HepG2 (cell line): Measurements from ENCODE around the gene CACNB4. TPM values are rescaled to one million over a fixed set of nuclear protein-coding genes. Genes with fewer than 3 reads are reported as not detected.

Source experiments
- ASH2L ChIP-seq: fragments of 300-600, 200-600 bp; sonication (generic); IDR thresholded peaks from 2 replicates; pipeline ENCODE4 v1.7.0; 2017; ENCODE audit warnings: low read depth, mild to moderate bottlenecking, moderate library complexity, mixed read lengths, low read length; ENCODE audit not compliant: insufficient read length
- CEBPZ ChIP-seq: IDR thresholded peaks from 2 replicates; pipeline ENCODE4 v1.6.1; 2012; ENCODE audit warnings: low read length, improper control_type of control experiment
- FOXK1 ChIP-seq: sonication (generic); formaldehyde crosslinking; IDR thresholded peaks from 2 replicates; pipeline ENCODE4 v1.4.0; 2020; ENCODE audit warnings: low read depth, missing genetic modification reagents, borderline replicate concordance
- FOXP4 ChIP-seq: sonication (generic); formaldehyde crosslinking; IDR thresholded peaks from 2 replicates; pipeline ENCODE4 v1.4.0; 2020; ENCODE audit warnings: missing genetic modification reagents
- GATAD2A ChIP-seq: IDR thresholded peaks from 2 replicates; pipeline ENCODE4 v1.6.1; 2016
- HOMEZ ChIP-seq: IDR thresholded peaks from 2 replicates; pipeline ENCODE4 v1.6.1; 2016; ENCODE audit warnings: low read depth
- KAT8 ChIP-seq: IDR thresholded peaks from 2 replicates; pipeline ENCODE4 v1.6.1; 2016; ENCODE audit warnings: missing genetic modification reagents, missing compliant biosample characterization
- MIXL1 ChIP-seq: IDR thresholded peaks from 2 replicates; pipeline ENCODE4 v1.6.1; 2016
- NCOA2 ChIP-seq: sonication (generic); formaldehyde crosslinking; IDR thresholded peaks from 2 replicates; pipeline ENCODE4 v1.8.0; 2022; ENCODE audit warnings: inconsistent platforms
- SALL1 ChIP-seq: sonication (generic); formaldehyde crosslinking; IDR thresholded peaks from 2 replicates; pipeline ENCODE4 v1.8.0; 2022; ENCODE audit warnings: mild to moderate bottlenecking, missing genetic modification reagents
- SKIL ChIP-seq: sonication (generic); formaldehyde crosslinking; IDR thresholded peaks from 2 replicates; pipeline ENCODE4 v1.8.0; 2022; ENCODE audit warnings: missing genetic modification reagents, mild to moderate bottlenecking, moderate library complexity, borderline replicate concordance
- SMC3 ChIP-seq: IDR thresholded peaks from 2 replicates; pipeline ENCODE4 v1.6.1; 2011; ENCODE audit warnings: low read length, improper control_type of control experiment
- SNRNP70 ChIP-seq: fragments of 200-400 bp; formaldehyde crosslinking; IDR thresholded peaks from 2 replicates; pipeline ENCODE4 v1.6.1; 2017; ENCODE audit warnings: mild to moderate bottlenecking, low read depth, low read length, moderate library complexity
- SOX5 ChIP-seq: IDR thresholded peaks from 2 replicates; pipeline ENCODE4 v1.6.1; 2016; ENCODE audit warnings: borderline replicate concordance
- TOE1 ChIP-seq: sonication (generic); formaldehyde crosslinking; IDR thresholded peaks from 2 replicates; pipeline ENCODE4 v1.4.0; 2020; ENCODE audit warnings: mild to moderate bottlenecking, missing genetic modification reagents
- YEATS2 ChIP-seq: sonication (generic); formaldehyde crosslinking; IDR thresholded peaks from 2 replicates; pipeline ENCODE4 v1.4.0; 2020; ENCODE audit warnings: missing genetic modification reagents, borderline replicate concordance
- ZBTB25 ChIP-seq: IDR thresholded peaks from 2 replicates; pipeline ENCODE4 v1.6.1; 2018; ENCODE audit warnings: missing genetic modification reagents
- ZNF256 ChIP-seq: sonication (generic); formaldehyde crosslinking; conservative IDR thresholded peaks from 2 replicates; pipeline ENCODE4 v1.4.0; 2020; ENCODE audit warnings: missing genetic modification reagents
- ZNF263 ChIP-seq: sonication (generic); formaldehyde crosslinking; IDR thresholded peaks from 2 replicates; pipeline ENCODE4 v1.4.0; 2020; ENCODE audit warnings: missing genetic modification reagents
- ZNF703 ChIP-seq: sonication (generic); formaldehyde crosslinking; IDR thresholded peaks from 2 replicates; pipeline ENCODE4 v1.5.1; 2020; ENCODE audit warnings: missing genetic modification reagents, mild to moderate bottlenecking, moderate library complexity, borderline replicate concordance
- ZNF720 ChIP-seq: sonication (generic); formaldehyde crosslinking; IDR thresholded peaks from 2 replicates; pipeline ENCODE4 v1.4.0; 2020; ENCODE audit warnings: missing genetic modification reagents
- polyA plus RNA-seq, 8 experiments: library from polyadenylated mRNA; depleted of rRNA in 3 of 8; stranded (reverse) in 7 of 8; unstranded in 1 of 8; fragments of >200 nt; fragmentation: Illumina TruSeq in 4 of 8; extraction: Trizol in 4 of 8; gene quantifications; 2 replicates each; pipeline versions ENCODE4 v1.2.1 to v1.2.3, GENCODE V29; 2011 to 2016; ENCODE audit warnings: low read depth in 4 of 8, missing spikeins in 1 of 8, mixed read lengths in 1 of 8; ENCODE audit not compliant: insufficient read depth in 1 of 8
- total RNA-seq, 5 experiments: library from RNA; depleted of rRNA; stranded (reverse); fragments of >200 nt; fragmentation: Illumina TruSeq; extraction: Trizol; gene quantifications; 2 replicates each; pipeline ENCODE4 v1.2.3, GENCODE V29; 2016; ENCODE audit warnings: low read depth in 1 of 5

Gene CACNB4
- total and polyA plus RNA-seq, 2 of the 13 experiments (the other 11 are each of a cell fraction or from before 2014, with no cell fraction given) = 5.1 to 14.3 TPM

- peak; percentile 45; the same call in 1 of the 2 replicates for TF ChIP-seq ZBTB25 (CRISPR knock-in tag)
- no peak for TF ChIP-seq ZNF703 (CRISPR knock-in tag)
- no peak for TF ChIP-seq CEBPZ
- TF ChIP-seq HOMEZ (CRISPR knock-in tag) = peak; percentile 19; the same call in 1 of the 2 replicates
- TF ChIP-seq ZNF720 (CRISPR knock-in tag) = 0 out of 2 replicates have a peak, but pooled peaks have one; percentile 82
- TF ChIP-seq SNRNP70 = no peak
- peak; percentile 81 for TF ChIP-seq MIXL1 (CRISPR knock-in tag)
- 0 out of 2 replicates have a peak, but pooled peaks have one; percentile 33 for TF ChIP-seq GATAD2A (CRISPR knock-in tag)
- TF ChIP-seq SOX5 = 0 out of 2 replicates have a peak, but pooled peaks have one; percentile 30
- peak; percentile 33; the same call in 1 of the 2 replicates for TF ChIP-seq FOXK1 (CRISPR knock-in tag)
- peak; percentile 26 for TF ChIP-seq ASH2L
- TF ChIP-seq SKIL (CRISPR knock-in tag) = no peak
- TF ChIP-seq ZNF256 (CRISPR knock-in tag) = no peak
- TF ChIP-seq ZNF263 (CRISPR knock-in tag) = peak; percentile 100
- TF ChIP-seq TOE1 (CRISPR knock-in tag) = 0 out of 2 replicates have a peak, but pooled peaks have one; percentile 63
- peak; percentile 52; the same call in 1 of the 2 replicates for TF ChIP-seq KAT8
- TF ChIP-seq YEATS2 = peak; percentile 30; the same call in 1 of the 2 replicates
- TF ChIP-seq NCOA2 = peak; percentile 46; the same call in 1 of the 2 replicates
- TF ChIP-seq SALL1 (CRISPR knock-in tag) = 0 out of 2 replicates have a peak, but pooled peaks have one; percentile 15
- TF ChIP-seq FOXP4 (CRISPR knock-in tag) = no peak
- TF ChIP-seq SMC3 = peak; percentile 92
Measured at GRCh38 chr2:151999053-151999452, 99.8 kb downstream of the CACNB4 start (continued).
